K562 (cell line): Measurements from ENCODE around the gene ZBTB39. TPM values are rescaled to one million over a fixed set of nuclear protein-coding genes. Genes with fewer than 3 reads are reported as not detected.
A peak's percentile ranks its signal among the peaks of the same experiment; 100 is the strongest.

Experiments used
- polyA plus RNA-seq, 8 experiments: library from polyadenylated mRNA; depleted of rRNA in 4 of 8; stranded (reverse) in 5 of 8; unstranded in 3 of 8; fragments of >200 nt; fragmentation: Nextera tagmentation in 2 of 8; fragmentation: Illumina TruSeq in 1 of 8; extraction: Ambion mirVana in 2 of 8; extraction: Trizol in 1 of 8; gene quantifications; 2 replicates each; pipeline versions ENCODE4 v1.2.1 to v1.2.3, GENCODE V29; 2011 to 2014; ENCODE audit warnings: inconsistent platforms in 1 of 8, missing spikeins in 1 of 8
- total RNA-seq, 7 experiments: library from RNA; depleted of rRNA in 6 of 7; stranded (reverse); fragments of >200 nt in 6 of 7; fragmentation: Illumina TruSeq in 2 of 7; extraction: Trizol in 2 of 7; gene quantifications; 2 replicates each; pipeline versions ENCODE4 v1.2.1 to v1.2.3, GENCODE V29; 2011 to 2021; ENCODE audit warnings: low replicate concordance in 1 of 7
- TF ChIP-seq, protein P1 (sequence below): fragments of 450-650 bp; formaldehyde crosslinking; IDR thresholded peaks from 2 replicates; pipeline ENCODE4 v1.4.0; 2020; ENCODE audit warnings: mild to moderate bottlenecking, mixed read lengths
- TF ChIP-seq, protein P2 (sequence below): fragments of 200-600 bp; sonication (generic); IDR thresholded peaks from one replicate; pipeline ENCODE4 v1.6.1; 2012; ENCODE audit warnings: mild to moderate bottlenecking, low read depth, low read length, inconsistent platforms

ZBTB39 gene
- total and polyA plus RNA-seq, 9 of the 15 experiments (the other 6 are each of a cell fraction or from before 2014, with no cell fraction given) = 3.3 to 13.3 (median 8.6) TPM

- TF ChIP-seq, protein P1, sequence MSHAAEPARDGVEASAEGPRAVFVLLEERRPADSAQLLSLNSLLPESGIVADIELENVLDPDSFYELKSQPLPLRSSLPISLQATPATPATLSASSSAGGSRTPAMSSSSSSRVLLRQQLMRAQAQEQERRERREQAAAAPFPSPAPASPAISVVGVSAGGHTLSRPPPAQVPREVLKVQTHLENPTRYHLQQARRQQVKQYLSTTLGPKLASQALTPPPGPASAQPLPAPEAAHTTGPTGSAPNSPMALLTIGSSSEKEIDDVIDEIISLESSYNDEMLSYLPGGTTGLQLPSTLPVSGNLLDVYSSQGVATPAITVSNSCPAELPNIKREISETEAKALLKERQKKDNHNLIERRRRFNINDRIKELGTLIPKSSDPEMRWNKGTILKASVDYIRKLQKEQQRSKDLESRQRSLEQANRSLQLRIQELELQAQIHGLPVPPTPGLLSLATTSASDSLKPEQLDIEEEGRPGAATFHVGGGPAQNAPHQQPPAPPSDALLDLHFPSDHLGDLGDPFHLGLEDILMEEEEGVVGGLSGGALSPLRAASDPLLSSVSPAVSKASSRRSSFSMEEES (CRISPR knock-in tag) = peak; percentile 37; the same call in 1 of the 2 replicates
- TF ChIP-seq, protein P2, sequence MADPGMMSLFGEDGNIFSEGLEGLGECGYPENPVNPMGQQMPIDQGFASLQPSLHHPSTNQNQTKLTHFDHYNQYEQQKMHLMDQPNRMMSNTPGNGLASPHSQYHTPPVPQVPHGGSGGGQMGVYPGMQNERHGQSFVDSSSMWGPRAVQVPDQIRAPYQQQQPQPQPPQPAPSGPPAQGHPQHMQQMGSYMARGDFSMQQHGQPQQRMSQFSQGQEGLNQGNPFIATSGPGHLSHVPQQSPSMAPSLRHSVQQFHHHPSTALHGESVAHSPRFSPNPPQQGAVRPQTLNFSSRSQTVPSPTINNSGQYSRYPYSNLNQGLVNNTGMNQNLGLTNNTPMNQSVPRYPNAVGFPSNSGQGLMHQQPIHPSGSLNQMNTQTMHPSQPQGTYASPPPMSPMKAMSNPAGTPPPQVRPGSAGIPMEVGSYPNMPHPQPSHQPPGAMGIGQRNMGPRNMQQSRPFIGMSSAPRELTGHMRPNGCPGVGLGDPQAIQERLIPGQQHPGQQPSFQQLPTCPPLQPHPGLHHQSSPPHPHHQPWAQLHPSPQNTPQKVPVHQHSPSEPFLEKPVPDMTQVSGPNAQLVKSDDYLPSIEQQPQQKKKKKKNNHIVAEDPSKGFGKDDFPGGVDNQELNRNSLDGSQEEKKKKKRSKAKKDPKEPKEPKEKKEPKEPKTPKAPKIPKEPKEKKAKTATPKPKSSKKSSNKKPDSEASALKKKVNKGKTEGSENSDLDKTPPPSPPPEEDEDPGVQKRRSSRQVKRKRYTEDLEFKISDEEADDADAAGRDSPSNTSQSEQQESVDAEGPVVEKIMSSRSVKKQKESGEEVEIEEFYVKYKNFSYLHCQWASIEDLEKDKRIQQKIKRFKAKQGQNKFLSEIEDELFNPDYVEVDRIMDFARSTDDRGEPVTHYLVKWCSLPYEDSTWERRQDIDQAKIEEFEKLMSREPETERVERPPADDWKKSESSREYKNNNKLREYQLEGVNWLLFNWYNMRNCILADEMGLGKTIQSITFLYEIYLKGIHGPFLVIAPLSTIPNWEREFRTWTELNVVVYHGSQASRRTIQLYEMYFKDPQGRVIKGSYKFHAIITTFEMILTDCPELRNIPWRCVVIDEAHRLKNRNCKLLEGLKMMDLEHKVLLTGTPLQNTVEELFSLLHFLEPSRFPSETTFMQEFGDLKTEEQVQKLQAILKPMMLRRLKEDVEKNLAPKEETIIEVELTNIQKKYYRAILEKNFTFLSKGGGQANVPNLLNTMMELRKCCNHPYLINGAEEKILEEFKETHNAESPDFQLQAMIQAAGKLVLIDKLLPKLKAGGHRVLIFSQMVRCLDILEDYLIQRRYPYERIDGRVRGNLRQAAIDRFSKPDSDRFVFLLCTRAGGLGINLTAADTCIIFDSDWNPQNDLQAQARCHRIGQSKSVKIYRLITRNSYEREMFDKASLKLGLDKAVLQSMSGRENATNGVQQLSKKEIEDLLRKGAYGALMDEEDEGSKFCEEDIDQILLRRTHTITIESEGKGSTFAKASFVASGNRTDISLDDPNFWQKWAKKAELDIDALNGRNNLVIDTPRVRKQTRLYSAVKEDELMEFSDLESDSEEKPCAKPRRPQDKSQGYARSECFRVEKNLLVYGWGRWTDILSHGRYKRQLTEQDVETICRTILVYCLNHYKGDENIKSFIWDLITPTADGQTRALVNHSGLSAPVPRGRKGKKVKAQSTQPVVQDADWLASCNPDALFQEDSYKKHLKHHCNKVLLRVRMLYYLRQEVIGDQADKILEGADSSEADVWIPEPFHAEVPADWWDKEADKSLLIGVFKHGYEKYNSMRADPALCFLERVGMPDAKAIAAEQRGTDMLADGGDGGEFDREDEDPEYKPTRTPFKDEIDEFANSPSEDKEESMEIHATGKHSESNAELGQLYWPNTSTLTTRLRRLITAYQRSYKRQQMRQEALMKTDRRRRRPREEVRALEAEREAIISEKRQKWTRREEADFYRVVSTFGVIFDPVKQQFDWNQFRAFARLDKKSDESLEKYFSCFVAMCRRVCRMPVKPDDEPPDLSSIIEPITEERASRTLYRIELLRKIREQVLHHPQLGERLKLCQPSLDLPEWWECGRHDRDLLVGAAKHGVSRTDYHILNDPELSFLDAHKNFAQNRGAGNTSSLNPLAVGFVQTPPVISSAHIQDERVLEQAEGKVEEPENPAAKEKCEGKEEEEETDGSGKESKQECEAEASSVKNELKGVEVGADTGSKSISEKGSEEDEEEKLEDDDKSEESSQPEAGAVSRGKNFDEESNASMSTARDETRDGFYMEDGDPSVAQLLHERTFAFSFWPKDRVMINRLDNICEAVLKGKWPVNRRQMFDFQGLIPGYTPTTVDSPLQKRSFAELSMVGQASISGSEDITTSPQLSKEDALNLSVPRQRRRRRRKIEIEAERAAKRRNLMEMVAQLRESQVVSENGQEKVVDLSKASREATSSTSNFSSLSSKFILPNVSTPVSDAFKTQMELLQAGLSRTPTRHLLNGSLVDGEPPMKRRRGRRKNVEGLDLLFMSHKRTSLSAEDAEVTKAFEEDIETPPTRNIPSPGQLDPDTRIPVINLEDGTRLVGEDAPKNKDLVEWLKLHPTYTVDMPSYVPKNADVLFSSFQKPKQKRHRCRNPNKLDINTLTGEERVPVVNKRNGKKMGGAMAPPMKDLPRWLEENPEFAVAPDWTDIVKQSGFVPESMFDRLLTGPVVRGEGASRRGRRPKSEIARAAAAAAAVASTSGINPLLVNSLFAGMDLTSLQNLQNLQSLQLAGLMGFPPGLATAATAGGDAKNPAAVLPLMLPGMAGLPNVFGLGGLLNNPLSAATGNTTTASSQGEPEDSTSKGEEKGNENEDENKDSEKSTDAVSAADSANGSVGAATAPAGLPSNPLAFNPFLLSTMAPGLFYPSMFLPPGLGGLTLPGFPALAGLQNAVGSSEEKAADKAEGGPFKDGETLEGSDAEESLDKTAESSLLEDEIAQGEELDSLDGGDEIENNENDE = no peak
Observed at GRCh38 chr12:57012600-57013465, 6.5 kb upstream of the ZBTB39 start (continued).
